Measurements from ENCODE around the gene CDT1. TPM values are rescaled to one million over a fixed set of nuclear protein-coding genes. Genes with fewer than 3 reads are reported as not detected.

Gene CDT1
- total and polyA plus RNA-seq, 2 experiments from 2014 or later: 32.6 to 187 TPM

- H3K4me3 Mint-ChIP-seq: peak overlapping the region; percentile 29; the same call in 2 of the 3 replicates
These were observed 9.9 kb downstream of the CDT1 start for GRCh38 chr16:88813269-88814143.

More at GRCh38 chr16:88813269-88814143, 9.9 kb downstream of the CDT1 start:
- H3K9me3 Mint-ChIP-seq: 0 out of 3 replicates have a peak, but pooled peaks cover under 1% of the 10 kb centered on the region
- Histone ChIP-seq H3F3A (replicated peaks; ENCODE audit: low read depth) (peaks cover 26% of the 10 kb centered on the region), H3K27me3 (ENCODE audit: insufficient read depth) (no peaks in the 10 kb centered on the region), H2AFZ (no peak overlapping the region), H3K79me2 (replicated peaks; ENCODE audit: insufficient read depth) (peaks cover 13% of the 10 kb centered on the region), H3K4me1 (ENCODE audit: insufficient read depth) (no peaks in the 10 kb centered on the region; the same call in 1 of the 2 replicates), H3K27ac (ENCODE audit: low read depth) (0 out of 2 replicates have a peak overlapping the region, but pooled peaks have one; percentile 19), H3K4me2 (no peak overlapping the region; the same call in 1 of the 2 replicates), H3K9me2 (ENCODE audit: insufficient read depth) (no peaks in the 10 kb centered on the region), H3K36me3 (ENCODE audit: insufficient read depth) (peaks cover 12% of the 10 kb centered on the region), H3K4me3 (no peak overlapping the region), H4K20me1 (replicated peaks; ENCODE audit: insufficient read depth) (no peaks in the 10 kb centered on the region; the same call in 1 of the 2 replicates)
- H3K27ac Mint-ChIP-seq: no peak overlapping the region; the same call in 1 of the 2 replicates
- peaks cover 24% of the 10 kb centered on the region for H3K36me3 Mint-ChIP-seq (ENCODE audit: low read depth)
- ATAC-seq (no peak), DNase-seq (ENCODE audit: low spot score) (no peak)
- TF ChIP-seq ZNF114 (CRISPR knock-in tag; IDR thresholded peaks at IDR 0.05) (no peak), CTCF (conservative IDR thresholded peaks at IDR 0.05; ENCODE audit: low read depth in 2 of 2) (no peak), ZNF331 (CRISPR knock-in tag; IDR thresholded peaks at IDR 0.05; ENCODE audit: low read depth) (no peak), REST (IDR thresholded peaks at IDR 0.05; ENCODE audit: unreplicated experiment) (no peak), ZNF462 (CRISPR knock-in tag; IDR thresholded peaks at IDR 0.05) (no peak), STAT1 (IDR thresholded peaks at IDR 0.05; ENCODE audit: unreplicated experiment) (no peak), EZH2 (IDR thresholded peaks at IDR 0.05; ENCODE audit: low read depth, unreplicated experiment) (no peak)
- H3K27me3 Mint-ChIP-seq (ENCODE audit: insufficient read depth, low read depth, poor library complexity): peaks cover 28% of the 10 kb centered on the region
- H3K4me1 Mint-ChIP-seq: peaks cover 13% of the 10 kb centered on the region; the same call in 2 of the 3 replicates
